HepG2 (cell line): ENCODE data around the gene ARFGEF2. TPM values are rescaled to one million over a fixed set of nuclear protein-coding genes. Genes with fewer than 3 reads are reported as not detected.
A peak's percentile ranks its signal among the peaks of the same experiment; 100 is the strongest.

ENCODE experiments used
- BORCS8-MEF2B ChIP-seq: sonication (generic); formaldehyde crosslinking; IDR thresholded peaks from 2 replicates; pipeline ENCODE4 v1.8.0; 2022; ENCODE audit warnings: mild to moderate bottlenecking, missing genetic modification reagents
- CC2D1A ChIP-seq: sonication (generic); formaldehyde crosslinking; IDR thresholded peaks from 2 replicates; pipeline ENCODE4 v1.8.1; 2023; ENCODE audit warnings: mild to moderate bottlenecking, missing genetic modification reagents
- ELF1 ChIP-seq: sonication (generic); formaldehyde crosslinking; IDR thresholded peaks from 2 replicates; pipeline ENCODE4 v1.4.0; 2020; ENCODE audit warnings: missing genetic modification reagents
- KLF16 ChIP-seq, 2 experiments: sonication (generic) in 1 of 2; formaldehyde crosslinking in 1 of 2; IDR thresholded peaks; 2 replicates each; pipeline versions ENCODE4 v1.6.1 to v1.8.0; 2016 to 2023; ENCODE audit warnings: missing genetic modification reagents in 2 of 2, missing compliant biosample characterization in 1 of 2
- NBN ChIP-seq: fragments of 450-650 bp; conservative IDR thresholded peaks from 2 replicates; pipeline ENCODE4 v1.6.1; 2017
- NRL ChIP-seq: sonication (generic); formaldehyde crosslinking; IDR thresholded peaks from 2 replicates; pipeline ENCODE4 v1.5.0; 2020; ENCODE audit warnings: missing genetic modification reagents, mild to moderate bottlenecking, moderate library complexity, borderline replicate concordance
- PTBP1 ChIP-seq: fragments of 200-400 bp; formaldehyde crosslinking; IDR thresholded peaks from 2 replicates; pipeline ENCODE4 v1.6.1; 2018; ENCODE audit warnings: low read length, low read depth; ENCODE audit not compliant: poor library complexity, severe bottlenecking
- REPIN1 ChIP-seq: sonication (generic); formaldehyde crosslinking; IDR thresholded peaks from 2 replicates; pipeline ENCODE4 v1.8.0; 2022; ENCODE audit warnings: missing genetic modification reagents, low read depth, mild to moderate bottlenecking, borderline replicate concordance
- ZKSCAN8 ChIP-seq: IDR thresholded peaks from 2 replicates; pipeline ENCODE4 v1.6.1; 2016; ENCODE audit warnings: borderline replicate concordance, missing genetic modification reagents, missing compliant biosample characterization
- ZNF484 ChIP-seq: sonication (generic); formaldehyde crosslinking; IDR thresholded peaks from 2 replicates; pipeline ENCODE4 v1.5.1; 2020; ENCODE audit warnings: mild to moderate bottlenecking, low read depth, missing genetic modification reagents, borderline replicate concordance
- polyA plus RNA-seq, 8 experiments: library from polyadenylated mRNA; depleted of rRNA in 3 of 8; stranded (reverse) in 7 of 8; unstranded in 1 of 8; fragments of >200 nt; fragmentation: Illumina TruSeq in 4 of 8; extraction: Trizol in 4 of 8; gene quantifications; 2 replicates each; pipeline versions ENCODE4 v1.2.1 to v1.2.3, GENCODE V29; 2011 to 2016; ENCODE audit warnings: low read depth in 4 of 8, missing spikeins in 1 of 8, mixed read lengths in 1 of 8; ENCODE audit not compliant: insufficient read depth in 1 of 8
- total RNA-seq, 5 experiments: library from RNA; depleted of rRNA; stranded (reverse); fragments of >200 nt; fragmentation: Illumina TruSeq; extraction: Trizol; gene quantifications; 2 replicates each; pipeline ENCODE4 v1.2.3, GENCODE V29; 2016; ENCODE audit warnings: low read depth in 1 of 5
- TF ChIP-seq, protein P1 (sequence below): sonication (generic); formaldehyde crosslinking; IDR thresholded peaks from 2 replicates; pipeline ENCODE4 v1.5.0; 2020; ENCODE audit warnings: missing genetic modification reagents
- TF ChIP-seq, protein P2 (sequence below): sonication (generic); formaldehyde crosslinking; IDR thresholded peaks from 2 replicates; pipeline ENCODE4 v1.5.1; 2020; ENCODE audit warnings: missing genetic modification reagents, mild to moderate bottlenecking, borderline replicate concordance
- TF ChIP-seq, protein P3 (sequence below): IDR thresholded peaks from 2 replicates; pipeline ENCODE4 v1.4.0; 2020; ENCODE audit warnings: mild to moderate bottlenecking, missing genetic modification reagents
- TF ChIP-seq, protein P4 (sequence below): sonication (generic); formaldehyde crosslinking; IDR thresholded peaks from 2 replicates; pipeline ENCODE4 v1.4.0; 2020; ENCODE audit warnings: mild to moderate bottlenecking, missing genetic modification reagents

ARFGEF2 gene
- total and polyA plus RNA-seq, 2 of the 13 experiments (the other 11 are each of a cell fraction or from before 2014, with no cell fraction given), result 44.0 to 60.8 TPM

DNA sequence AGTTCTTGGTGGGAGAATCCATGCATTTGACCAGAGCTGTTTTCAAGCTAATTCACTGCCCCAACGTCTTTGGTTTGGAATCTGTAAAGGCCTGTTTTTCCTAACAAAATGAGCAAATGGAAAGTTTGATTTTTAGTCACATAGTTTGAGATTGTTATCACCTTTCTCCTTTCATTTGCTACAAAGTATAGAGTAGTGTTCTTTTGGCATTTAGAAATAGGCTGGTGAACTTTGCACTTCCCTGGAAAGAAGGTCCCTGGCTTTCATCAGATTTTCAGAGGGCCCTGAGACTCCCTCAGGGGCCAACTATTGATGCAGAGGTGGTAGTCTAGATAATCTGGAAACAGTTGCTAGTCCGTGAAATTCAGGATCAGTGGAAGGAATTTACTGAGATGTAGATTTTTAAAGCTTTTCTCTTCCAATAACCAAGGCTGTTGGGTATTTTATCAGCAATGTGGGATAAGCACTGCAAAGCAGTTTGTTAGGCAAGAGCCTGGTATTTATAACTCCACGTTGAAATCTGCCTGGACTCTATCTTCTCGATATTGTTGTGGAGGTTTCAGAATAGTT is 1.7 kb downstream of the ARFGEF2 start (continued):
- TF ChIP-seq, protein P1, sequence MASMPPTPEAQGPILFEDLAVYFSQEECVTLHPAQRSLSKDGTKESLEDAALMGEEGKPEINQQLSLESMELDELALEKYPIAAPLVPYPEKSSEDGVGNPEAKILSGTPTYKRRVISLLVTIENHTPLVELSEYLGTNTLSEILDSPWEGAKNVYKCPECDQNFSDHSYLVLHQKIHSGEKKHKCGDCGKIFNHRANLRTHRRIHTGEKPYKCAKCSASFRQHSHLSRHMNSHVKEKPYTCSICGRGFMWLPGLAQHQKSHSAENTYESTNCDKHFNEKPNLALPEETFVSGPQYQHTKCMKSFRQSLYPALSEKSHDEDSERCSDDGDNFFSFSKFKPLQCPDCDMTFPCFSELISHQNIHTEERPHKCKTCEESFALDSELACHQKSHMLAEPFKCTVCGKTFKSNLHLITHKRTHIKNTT (CRISPR knock-in tag), result no peak
- TF ChIP-seq ZNF484 (CRISPR knock-in tag) (no peak), REPIN1 (CRISPR knock-in tag) (no peak), KLF16 (CRISPR knock-in tag; IDR thresholded peaks at IDR 0.05) (peak in 1 of 2 experiments; percentile 92; a peak in 2 of 4 replicates), NBN (no peak), ZKSCAN8 (CRISPR knock-in tag) (no peak), NRL (CRISPR knock-in tag) (no peak), BORCS8-MEF2B (CRISPR knock-in tag) (no peak), ELF1 (CRISPR knock-in tag) (no peak), PTBP1 (no peak), CC2D1A (CRISPR knock-in tag) (0 out of 2 replicates have a peak, but pooled peaks have one; percentile 37)
- TF ChIP-seq, protein P2, sequence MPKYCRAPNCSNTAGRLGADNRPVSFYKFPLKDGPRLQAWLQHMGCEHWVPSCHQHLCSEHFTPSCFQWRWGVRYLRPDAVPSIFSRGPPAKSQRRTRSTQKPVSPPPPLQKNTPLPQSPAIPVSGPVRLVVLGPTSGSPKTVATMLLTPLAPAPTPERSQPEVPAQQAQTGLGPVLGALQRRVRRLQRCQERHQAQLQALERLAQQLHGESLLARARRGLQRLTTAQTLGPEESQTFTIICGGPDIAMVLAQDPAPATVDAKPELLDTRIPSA (CRISPR knock-in tag), result no peak
- TF ChIP-seq, protein P3, sequence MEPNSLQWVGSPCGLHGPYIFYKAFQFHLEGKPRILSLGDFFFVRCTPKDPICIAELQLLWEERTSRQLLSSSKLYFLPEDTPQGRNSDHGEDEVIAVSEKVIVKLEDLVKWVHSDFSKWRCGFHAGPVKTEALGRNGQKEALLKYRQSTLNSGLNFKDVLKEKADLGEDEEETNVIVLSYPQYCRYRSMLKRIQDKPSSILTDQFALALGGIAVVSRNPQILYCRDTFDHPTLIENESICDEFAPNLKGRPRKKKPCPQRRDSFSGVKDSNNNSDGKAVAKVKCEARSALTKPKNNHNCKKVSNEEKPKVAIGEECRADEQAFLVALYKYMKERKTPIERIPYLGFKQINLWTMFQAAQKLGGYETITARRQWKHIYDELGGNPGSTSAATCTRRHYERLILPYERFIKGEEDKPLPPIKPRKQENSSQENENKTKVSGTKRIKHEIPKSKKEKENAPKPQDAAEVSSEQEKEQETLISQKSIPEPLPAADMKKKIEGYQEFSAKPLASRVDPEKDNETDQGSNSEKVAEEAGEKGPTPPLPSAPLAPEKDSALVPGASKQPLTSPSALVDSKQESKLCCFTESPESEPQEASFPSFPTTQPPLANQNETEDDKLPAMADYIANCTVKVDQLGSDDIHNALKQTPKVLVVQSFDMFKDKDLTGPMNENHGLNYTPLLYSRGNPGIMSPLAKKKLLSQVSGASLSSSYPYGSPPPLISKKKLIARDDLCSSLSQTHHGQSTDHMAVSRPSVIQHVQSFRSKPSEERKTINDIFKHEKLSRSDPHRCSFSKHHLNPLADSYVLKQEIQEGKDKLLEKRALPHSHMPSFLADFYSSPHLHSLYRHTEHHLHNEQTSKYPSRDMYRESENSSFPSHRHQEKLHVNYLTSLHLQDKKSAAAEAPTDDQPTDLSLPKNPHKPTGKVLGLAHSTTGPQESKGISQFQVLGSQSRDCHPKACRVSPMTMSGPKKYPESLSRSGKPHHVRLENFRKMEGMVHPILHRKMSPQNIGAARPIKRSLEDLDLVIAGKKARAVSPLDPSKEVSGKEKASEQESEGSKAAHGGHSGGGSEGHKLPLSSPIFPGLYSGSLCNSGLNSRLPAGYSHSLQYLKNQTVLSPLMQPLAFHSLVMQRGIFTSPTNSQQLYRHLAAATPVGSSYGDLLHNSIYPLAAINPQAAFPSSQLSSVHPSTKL (CRISPR knock-in tag), result peak; percentile 90
- TF ChIP-seq, protein P4, sequence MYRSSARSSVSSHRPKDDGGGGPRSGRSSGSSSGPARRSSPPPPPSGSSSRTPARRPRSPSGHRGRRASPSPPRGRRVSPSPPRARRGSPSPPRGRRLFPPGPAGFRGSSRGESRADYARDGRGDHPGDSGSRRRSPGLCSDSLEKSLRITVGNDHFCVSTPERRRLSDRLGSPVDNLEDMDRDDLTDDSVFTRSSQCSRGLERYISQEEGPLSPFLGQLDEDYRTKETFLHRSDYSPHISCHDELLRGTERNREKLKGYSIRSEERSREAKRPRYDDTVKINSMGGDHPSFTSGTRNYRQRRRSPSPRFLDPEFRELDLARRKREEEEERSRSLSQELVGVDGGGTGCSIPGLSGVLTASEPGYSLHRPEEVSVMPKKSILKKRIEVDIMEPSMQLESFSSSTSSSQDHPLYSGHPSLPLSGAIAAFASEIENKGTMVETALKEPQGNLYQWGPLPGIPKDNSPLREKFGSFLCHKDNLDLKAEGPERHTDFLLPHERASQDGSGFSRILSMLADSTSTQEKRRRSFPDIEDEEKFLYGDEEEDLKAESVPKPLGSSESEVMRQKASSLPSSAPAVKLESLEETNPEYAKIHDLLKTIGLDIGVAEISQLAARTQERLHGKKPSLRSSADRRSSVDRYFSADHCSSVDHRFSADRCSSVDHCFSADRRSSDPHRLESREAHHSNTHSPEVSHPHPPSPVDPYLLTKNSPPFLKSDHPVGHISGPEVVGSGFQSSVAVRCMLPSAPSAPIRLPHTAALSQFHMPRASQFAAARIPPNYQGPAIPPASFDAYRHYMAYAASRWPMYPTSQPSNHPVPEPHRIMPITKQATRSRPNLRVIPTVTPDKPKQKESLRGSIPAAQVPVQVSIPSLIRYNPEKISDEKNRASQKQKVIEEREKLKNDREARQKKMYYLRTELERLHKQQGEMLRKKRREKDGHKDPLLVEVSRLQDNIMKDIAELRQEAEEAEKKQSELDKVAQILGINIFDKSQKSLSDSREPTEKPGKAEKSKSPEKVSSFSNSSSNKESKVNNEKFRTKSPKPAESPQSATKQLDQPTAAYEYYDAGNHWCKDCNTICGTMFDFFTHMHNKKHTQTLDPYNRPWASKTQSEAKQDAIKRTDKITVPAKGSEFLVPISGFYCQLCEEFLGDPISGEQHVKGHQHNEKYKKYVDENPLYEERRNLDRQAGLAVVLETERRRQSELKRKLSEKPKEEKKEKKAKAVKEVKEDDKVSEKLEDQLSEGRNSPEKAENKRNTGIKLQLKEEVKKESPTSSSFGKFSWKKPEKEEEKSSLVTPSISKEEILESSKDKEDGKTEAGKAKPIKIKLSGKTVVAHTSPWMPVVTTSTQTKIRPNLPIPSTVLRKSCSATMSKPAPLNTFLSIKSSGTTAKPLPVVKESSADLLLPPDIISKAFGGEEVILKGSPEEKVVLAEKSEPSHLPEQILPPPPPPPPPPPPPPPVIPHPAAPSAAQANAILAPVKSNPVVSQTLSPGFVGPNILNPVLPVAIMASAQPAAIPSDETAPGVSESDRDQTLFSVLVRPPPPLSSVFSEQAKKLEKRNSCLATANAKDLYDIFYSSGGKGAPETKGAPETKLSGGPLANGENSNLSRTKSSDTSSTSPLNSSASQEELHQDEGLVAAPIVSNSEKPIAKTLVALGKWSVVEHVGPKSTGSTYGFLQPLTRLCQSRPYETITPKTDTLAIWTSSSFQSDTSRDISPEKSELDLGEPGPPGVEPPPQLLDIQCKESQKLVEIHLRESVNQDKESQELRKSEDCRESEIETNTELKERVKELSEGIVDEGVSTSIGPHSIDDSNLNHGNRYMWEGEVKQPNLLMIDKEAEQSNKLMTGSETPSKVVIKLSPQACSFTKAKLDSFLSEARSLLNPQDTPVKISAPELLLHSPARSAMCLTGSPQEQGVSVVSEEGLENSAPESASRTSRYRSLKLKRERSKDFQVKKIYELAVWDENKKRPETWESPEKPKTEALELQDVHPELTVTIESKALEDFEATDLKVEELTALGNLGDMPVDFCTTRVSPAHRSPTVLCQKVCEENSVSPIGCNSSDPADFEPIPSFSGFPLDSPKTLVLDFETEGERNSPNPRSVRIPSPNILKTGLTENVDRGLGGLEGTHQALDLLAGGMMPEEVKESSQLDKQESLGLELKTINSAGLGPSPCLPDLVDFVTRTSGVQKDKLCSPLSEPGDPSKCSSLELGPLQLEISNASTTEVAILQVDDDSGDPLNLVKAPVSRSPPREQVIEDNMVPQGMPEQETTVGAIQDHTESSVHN (CRISPR knock-in tag), result no peak
